Hepatocyte (in vitro differentiated cells): ENCODE measurements around the gene SH3PXD2A. TPM values are rescaled to one million over a fixed set of nuclear protein-coding genes. Genes with fewer than 3 reads are reported as not detected.

Experiments
- DNase-seq: peaks from one replicate; pipeline ENCODE4 v3.0.0-alpha.2; 2016; ENCODE audit warnings: low spot score
- H2AFZ ChIP-seq: fragments of 200-600 bp; sonication (generic); 2 replicates; pipeline ENCODE4 v1.6.0; 2016; ENCODE audit warnings: antibody characterized with exemption, mild to moderate bottlenecking
- H3K27ac ChIP-seq: fragments of 200-600 bp; sonication (generic); 2 replicates; pipeline ENCODE4 v1.5.1; 2016; ENCODE audit warnings: mild to moderate bottlenecking
- H3K27me3 ChIP-seq: fragments of 200-600 bp; sonication (generic); 2 replicates; pipeline ENCODE4 v1.6.1; 2016
- H3K36me3 ChIP-seq: fragments of 200-600 bp; sonication (generic); replicated peaks from 2 replicates; pipeline ENCODE4 v1.5.1; 2016; ENCODE audit warnings: low read depth; ENCODE audit not compliant: insufficient read depth
- H3K4me1 ChIP-seq: fragments of 200-600 bp; sonication (generic); 2 replicates; pipeline ENCODE4 v1.5.1; 2016; ENCODE audit warnings: mild to moderate bottlenecking, moderate library complexity; ENCODE audit not compliant: insufficient read depth
- H3K4me2 ChIP-seq: fragments of 200-600 bp; sonication (generic); 2 replicates; pipeline ENCODE4 v1.6.0; 2016
- H3K4me3 ChIP-seq: fragments of 200-600 bp; sonication (generic); 2 replicates; pipeline ENCODE4 v1.5.1; 2016; ENCODE audit warnings: mild to moderate bottlenecking
- H3K79me2 ChIP-seq: fragments of 200-600 bp; sonication (generic); 2 replicates; pipeline ENCODE4 v1.6.0; 2017; ENCODE audit warnings: mild to moderate bottlenecking
- H3K9me2 ChIP-seq: fragments of 200-600 bp; sonication (generic); replicated peaks from 2 replicates; pipeline ENCODE4 v1.6.0; 2017; ENCODE audit warnings: mild to moderate bottlenecking; ENCODE audit not compliant: insufficient read depth
- H3K9me3 ChIP-seq: fragments of 200-600 bp; sonication (generic); 2 replicates; pipeline ENCODE4 v1.5.1; 2016; ENCODE audit warnings: low read depth, mild to moderate bottlenecking
- H4K20me1 ChIP-seq: fragments of 200-600 bp; sonication (generic); 2 replicates; pipeline ENCODE4 v1.6.0; 2016; ENCODE audit warnings: mild to moderate bottlenecking; ENCODE audit not compliant: insufficient read depth, poor library complexity, severe bottlenecking
- CTCF ChIP-seq: fragments of 200-600 bp; sonication (generic); IDR thresholded peaks from 2 replicates; pipeline ENCODE4 v1.5.1; 2016; ENCODE audit warnings: antibody characterized with exemption, mild to moderate bottlenecking; ENCODE audit not compliant: poor library complexity
- EZH2 ChIP-seq: fragments of 200-600 bp; sonication (generic); IDR thresholded peaks from 2 replicates; pipeline ENCODE4 v1.6.1; 2016; ENCODE audit warnings: antibody characterized with exemption, mild to moderate bottlenecking, borderline replicate concordance
- EZH2phosphoT487 ChIP-seq: fragments of 200-600 bp; sonication (generic); IDR thresholded peaks from one replicate; pipeline ENCODE4 v1.6.1; 2018; ENCODE audit warnings: antibody characterized with exemption, mild to moderate bottlenecking, low read depth, moderate library complexity; ENCODE audit not compliant: unreplicated experiment, severe bottlenecking
- WGBS: methylation state at CpG from one replicate; pipeline ENCODE4 v1.1.6; 2016; ENCODE audit warnings: low lambda C conversion rate; ENCODE audit errors: missing lambda C conversion rate; 5-methylcytosine and 5-hydroxymethylcytosine counted together
- polyA plus RNA-seq: library from polyadenylated mRNA; unstranded; fragments of >200 nt; fragmentation: Nextera tagmentation; extraction: Ambion mirVana; gene quantifications from 2 replicates; pipeline ENCODE4 v1.2.1, GENCODE V29; 2016
- total RNA-seq: library from RNA; depleted of rRNA; stranded (reverse); fragments of >200 nt; gene quantifications from 2 replicates; pipeline ENCODE4 v1.2.3, GENCODE V29; 2014

The SH3PXD2A gene
- total and polyA plus RNA-seq, 2 experiments from 2014 or later = 8.4 to 13.6 TPM

DNA sequence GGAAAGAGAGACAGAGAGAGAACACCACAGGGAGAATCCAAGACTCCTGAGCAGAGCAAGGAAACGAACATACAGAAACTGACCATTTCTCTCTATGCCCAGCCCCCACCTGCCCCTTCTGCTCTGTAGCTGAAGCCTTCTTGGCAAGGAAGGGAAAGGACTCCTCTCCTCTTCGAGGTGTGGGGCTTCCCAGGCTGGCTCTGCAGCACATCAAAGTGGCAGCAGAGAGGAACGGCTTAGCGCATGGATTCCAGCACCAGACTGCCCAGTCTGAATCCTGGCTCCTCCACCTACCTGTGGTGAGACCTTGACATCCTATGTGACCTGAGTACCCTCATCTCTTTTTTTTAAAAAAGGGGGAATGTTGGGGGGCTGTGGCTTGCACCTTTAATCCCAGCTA, 69.4 kb downstream of the SH3PXD2A start:
- Histone ChIP-seq H4K20me1 (no peaks in the 10 kb centered on the region), H3K4me3 (no peak overlapping the region), H3K4me2 (no peak overlapping the region), H3K27me3 (no peaks in the 10 kb centered on the region), H3K36me3 (no peaks in the 10 kb centered on the region), H3K4me1 (peaks cover 22% of the 10 kb centered on the region), H3K27ac (no peak overlapping the region), H3K9me3 (no peaks in the 10 kb centered on the region), H3K79me2 (peaks cover 9% of the 10 kb centered on the region), H2AFZ (no peak overlapping the region), H3K9me2 (no peaks in the 10 kb centered on the region)
- DNase-seq = no peak
- TF ChIP-seq CTCF (no peak), EZH2 (no peak), EZH2phosphoT487 (no peak)
- 61% methylated on average over 4 of the region's 4 CpGs for WGBS

DNA sequence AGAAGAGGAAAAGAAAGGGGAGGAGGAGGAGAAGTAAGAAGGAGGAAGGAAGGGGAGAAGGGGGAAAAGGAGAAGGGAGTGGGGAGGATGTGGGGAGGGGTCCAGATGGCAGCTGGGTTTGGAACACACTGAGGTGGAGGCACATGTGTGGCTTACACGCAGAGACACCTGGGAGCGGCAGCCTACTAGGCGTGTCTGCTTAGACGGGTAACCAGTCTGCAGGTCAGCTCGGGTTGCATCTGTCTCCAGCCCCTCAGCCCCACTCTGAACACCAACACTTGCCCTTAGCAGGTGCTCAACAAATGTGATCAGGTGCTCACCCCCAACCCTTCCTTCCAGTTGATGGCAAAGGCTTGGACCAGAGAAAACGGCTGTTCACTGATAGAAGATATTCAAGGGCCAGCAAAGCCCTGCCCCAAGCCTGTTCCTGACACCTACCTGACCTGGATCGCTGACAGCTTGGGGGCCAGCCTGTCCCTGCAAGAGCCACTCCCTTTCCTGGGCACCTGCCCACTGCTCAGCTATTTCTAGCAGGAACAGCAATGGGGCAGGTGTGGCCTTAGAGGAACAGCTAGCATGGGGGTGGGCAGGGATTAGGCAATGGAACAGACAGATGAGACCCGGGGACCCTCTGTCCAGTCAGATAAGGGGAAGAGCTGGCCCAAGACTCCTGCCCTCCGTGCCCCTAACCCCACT, 70.5 kb downstream of the SH3PXD2A start:
- no peak for TF ChIP-seq EZH2phosphoT487
- no peak for TF ChIP-seq EZH2
- no peak for TF ChIP-seq CTCF
- Histone ChIP-seq H3K79me2 (peaks cover 8% of the 10 kb centered on the region), H3K4me3 (no peak overlapping the region), H3K27me3 (no peaks in the 10 kb centered on the region), H3K9me2 (no peaks in the 10 kb centered on the region), H3K4me1 (peaks cover 26% of the 10 kb centered on the region), H3K4me2 (no peak overlapping the region), H2AFZ (no peak overlapping the region), H3K36me3 (no peaks in the 10 kb centered on the region), H4K20me1 (no peaks in the 10 kb centered on the region), H3K27ac (no peak overlapping the region), H3K9me3 (no peaks in the 10 kb centered on the region)
- WGBS = 72% methylated on average over 9 of the region's 9 CpGs
- DNase-seq = no peak

- Histone ChIP-seq H3K9me3 (no peaks in the 10 kb centered on the region), H4K20me1 (no peaks in the 10 kb centered on the region), H3K4me1 (peaks cover 32% of the 10 kb centered on the region), H3K27me3 (no peaks in the 10 kb centered on the region), H3K4me3 (no peak overlapping the region), H3K79me2 (peaks cover 8% of the 10 kb centered on the region), H3K4me2 (no peak overlapping the region), H2AFZ (no peak overlapping the region), H3K36me3 (no peaks in the 10 kb centered on the region), H3K27ac (no peak overlapping the region), H3K9me2 (no peaks in the 10 kb centered on the region)
- no peak for DNase-seq
- WGBS = 88% methylated on average over 7 of the region's 8 CpGs
- TF ChIP-seq EZH2 (no peak), EZH2phosphoT487 (no peak), CTCF (no peak)
Measured at GRCh38 chr10:103784089-103784488, 71.3 kb downstream of the SH3PXD2A start.
